ENCODE data around the gene SP110. TPM values are rescaled to one million over a fixed set of nuclear protein-coding genes. Genes with fewer than 3 reads are reported as not detected.

SP110 gene
- total RNA-seq, 6 experiments from 2014 or later = 11.3 to 17.3 (median 14.1) TPM

GRCh38 chr2:230262246-230262645 lies 42.5 kb upstream of the SP110 start:
- Mint-ChIP-seq H3K4me1 (ENCODE audit: low read depth) (no peaks in the 10 kb centered on the region), H3K27me3 (ENCODE audit: insufficient read depth) (peaks cover 6% of the 10 kb centered on the region), H3K27ac (no peak overlapping the region), H3K9me3 (no peaks in the 10 kb centered on the region), H3K36me3 (ENCODE audit: low read depth) (no peaks in the 10 kb centered on the region), H3K4me3 (no peak overlapping the region)
- no peak for DNase-seq
- no peak for TF ChIP-seq CTCF (IDR thresholded peaks at IDR 0.05)

- H3K27ac Mint-ChIP-seq = no peak overlapping the region
- no peak overlapping the region for H3K4me3 Mint-ChIP-seq
- no peaks in the 10 kb centered on the region for H3K9me3 Mint-ChIP-seq
- TF ChIP-seq CTCF (IDR thresholded peaks at IDR 0.05) = no peak
- no peaks in the 10 kb centered on the region for H3K4me1 Mint-ChIP-seq (ENCODE audit: low read depth)
- DNase-seq = no peak
- H3K27me3 Mint-ChIP-seq (ENCODE audit: insufficient read depth) = peaks cover 4% of the 10 kb centered on the region
- H3K36me3 Mint-ChIP-seq (ENCODE audit: low read depth) = no peaks in the 10 kb centered on the region
Measured at GRCh38 chr2:230258483-230258882, 38.7 kb upstream of the SP110 start.

- Mint-ChIP-seq H3K9me3 (no peaks in the 10 kb centered on the region), H3K27ac (no peak overlapping the region), H3K4me1 (ENCODE audit: low read depth) (no peaks in the 10 kb centered on the region)
Measured at GRCh38 chr2:230256733-230257332, 37.0 kb upstream of the SP110 start.

GRCh38 chr2:230254152-230254881 lies 34.5 kb upstream of the SP110 start:
- no peak for DNase-seq
- Mint-ChIP-seq H3K36me3 (ENCODE audit: low read depth) (no peaks in the 10 kb centered on the region), H3K4me1 (ENCODE audit: low read depth) (no peaks in the 10 kb centered on the region), H3K4me3 (no peak overlapping the region), H3K27ac (no peak overlapping the region), H3K27me3 (ENCODE audit: insufficient read depth) (peaks cover 4% of the 10 kb centered on the region), H3K9me3 (no peaks in the 10 kb centered on the region)
- TF ChIP-seq CTCF (IDR thresholded peaks at IDR 0.05) = no peak

More at GRCh38 chr2:230256733-230257332, 37.0 kb upstream of the SP110 start:
- no peak for DNase-seq
- no peak overlapping the region for H3K4me3 Mint-ChIP-seq
- no peaks in the 10 kb centered on the region for H3K36me3 Mint-ChIP-seq (ENCODE audit: low read depth)
- no peak for TF ChIP-seq CTCF (IDR thresholded peaks at IDR 0.05)
- peaks cover 4% of the 10 kb centered on the region for H3K27me3 Mint-ChIP-seq (ENCODE audit: insufficient read depth)

- Mint-ChIP-seq H3K27me3 (ENCODE audit: insufficient read depth) (no peaks in the 10 kb centered on the region), H3K4me3 (no peak overlapping the region), H3K9me3 (no peaks in the 10 kb centered on the region)
Measured at GRCh38 chr2:230250231-230250630, 30.4 kb upstream of the SP110 start.

More at GRCh38 chr2:230250231-230250630, 30.4 kb upstream of the SP110 start:
- Mint-ChIP-seq H3K27ac (no peak overlapping the region), H3K4me1 (ENCODE audit: low read depth) (no peaks in the 10 kb centered on the region), H3K36me3 (ENCODE audit: low read depth) (no peaks in the 10 kb centered on the region)
- no peak for DNase-seq
- TF ChIP-seq CTCF (IDR thresholded peaks at IDR 0.05) = no peak
